Caco-2 (cell line): Measurements from ENCODE around the gene CHST3. TPM values are rescaled to one million over a fixed set of nuclear protein-coding genes. Genes with fewer than 3 reads are reported as not detected.
"Not testable (repeated sequence)": the region's sequence is repeated elsewhere in the genome, so short reads cannot be mapped to it uniquely, and the experiment has no call there.

Experiments used
- BruUV-seq: library from RNA; stranded (reverse); fragments of 400-500 nt; replicated peaks from 2 replicates; lab custom pipeline; 2021; lab: Mats Ljungman, UMichigan
- CTCF ChIA-PET: fragments of 300-600 bp; sonication (Branson Sonifier 250); formaldehyde crosslinking; loops from one replicate; lab custom pipeline; 2022; ENCODE audit warnings: antibody characterized with exemption; lab: Charles Lee
- POLR2A ChIA-PET: fragments of 300-600 bp; sonication (Branson Sonifier 250); formaldehyde crosslinking; loops from one replicate; lab custom pipeline; 2022; ENCODE audit warnings: antibody characterized with exemption; lab: Charles Lee
- DNase-seq, 2 experiments: peaks; one replicate each; pipeline versions ENCODE4 v3.0.0 to v3.0.0-alpha.2; 2020 to 2022
- H3K27me3 ChIP-seq: replicated peaks from 2 replicates; pipeline ENCODE4 v1.6.0; 2011; ENCODE audit warnings: low read length; ENCODE audit not compliant: control insufficient read depth, insufficient read depth
- H3K36me3 ChIP-seq: 2 replicates; pipeline ENCODE4 v1.5.1; 2011; ENCODE audit warnings: low read length; ENCODE audit not compliant: control insufficient read depth, insufficient read depth
- H3K4me1 ChIP-seq: fragments of 250-450 bp; sonication (Bioruptor Pico); 2 replicates; pipeline ENCODE4 v1.5.1; 2020; ENCODE audit warnings: mild to moderate bottlenecking
- H3K4me3 ChIP-seq: 2 replicates; pipeline ENCODE4 v1.5.1; 2011; ENCODE audit warnings: low read depth, mild to moderate bottlenecking, control low read depth, low read length
- H3K9me3 ChIP-seq: fragments of 250-450 bp; sonication (Bioruptor Pico); 2 replicates; pipeline ENCODE4 v1.5.1; 2020; ENCODE audit warnings: mild to moderate bottlenecking, moderate library complexity
- H3K27ac Mint-ChIP-seq: one replicate; pipeline ENCODE4 v1.8.0; 2022; ENCODE audit warnings: mixed read lengths; ENCODE audit not compliant: unreplicated experiment
- H3K27me3 Mint-ChIP-seq: one replicate; pipeline ENCODE4 v1.8.0; 2022; ENCODE audit warnings: mixed read lengths; ENCODE audit not compliant: insufficient read depth, unreplicated experiment
- H3K36me3 Mint-ChIP-seq: one replicate; pipeline ENCODE4 v1.8.0; 2022; ENCODE audit warnings: mild to moderate bottlenecking, mixed read lengths; ENCODE audit not compliant: insufficient read depth, unreplicated experiment
- H3K4me1 Mint-ChIP-seq: one replicate; pipeline ENCODE4 v1.8.0; 2022; ENCODE audit warnings: low read depth, mixed read lengths; ENCODE audit not compliant: unreplicated experiment
- H3K4me3 Mint-ChIP-seq: one replicate; pipeline ENCODE4 v1.8.0; 2022; ENCODE audit warnings: mild to moderate bottlenecking, moderate library complexity, mixed read lengths; ENCODE audit not compliant: unreplicated experiment
- H3K9me3 Mint-ChIP-seq: one replicate; pipeline ENCODE4 v1.8.0; 2022; ENCODE audit warnings: mixed read lengths; ENCODE audit not compliant: unreplicated experiment
- intact Hi-C: fragments of 100-400 bp; cut with micrococcal nuclease; formaldehyde crosslinking; loops from one replicate; pipeline ENCODE4 v1.10.0; 2022; ENCODE audit not compliant: unreplicated experiment
- total RNA-seq: library from RNA; stranded (reverse); gene quantifications from 2 replicates; pipeline ENCODE4 v1.2.3, GENCODE V29; 2022
- TF ChIP-seq, protein P1 (sequence below), 2 experiments: fragments of 200-600 bp in 1 of 2; IDR thresholded peaks; 1 replicate in 1 of 2; 2 replicates in 1 of 2; pipeline versions ENCODE4 v1.5.1 to v1.8.0; 2011 to 2022; ENCODE audit warnings: antibody characterized with exemption in 1 of 2, control low read depth in 1 of 2, inconsistent platforms in 1 of 2, low read depth in 1 of 2, low read length in 1 of 2, mild to moderate bottlenecking in 1 of 2, moderate library complexity in 1 of 2; ENCODE audit not compliant: insufficient read depth in 1 of 2, severe bottlenecking in 1 of 2, unreplicated experiment in 1 of 2

The CHST3 gene
- total RNA-seq, 1 experiment from 2014 or later, result 46.0 TPM

DNA sequence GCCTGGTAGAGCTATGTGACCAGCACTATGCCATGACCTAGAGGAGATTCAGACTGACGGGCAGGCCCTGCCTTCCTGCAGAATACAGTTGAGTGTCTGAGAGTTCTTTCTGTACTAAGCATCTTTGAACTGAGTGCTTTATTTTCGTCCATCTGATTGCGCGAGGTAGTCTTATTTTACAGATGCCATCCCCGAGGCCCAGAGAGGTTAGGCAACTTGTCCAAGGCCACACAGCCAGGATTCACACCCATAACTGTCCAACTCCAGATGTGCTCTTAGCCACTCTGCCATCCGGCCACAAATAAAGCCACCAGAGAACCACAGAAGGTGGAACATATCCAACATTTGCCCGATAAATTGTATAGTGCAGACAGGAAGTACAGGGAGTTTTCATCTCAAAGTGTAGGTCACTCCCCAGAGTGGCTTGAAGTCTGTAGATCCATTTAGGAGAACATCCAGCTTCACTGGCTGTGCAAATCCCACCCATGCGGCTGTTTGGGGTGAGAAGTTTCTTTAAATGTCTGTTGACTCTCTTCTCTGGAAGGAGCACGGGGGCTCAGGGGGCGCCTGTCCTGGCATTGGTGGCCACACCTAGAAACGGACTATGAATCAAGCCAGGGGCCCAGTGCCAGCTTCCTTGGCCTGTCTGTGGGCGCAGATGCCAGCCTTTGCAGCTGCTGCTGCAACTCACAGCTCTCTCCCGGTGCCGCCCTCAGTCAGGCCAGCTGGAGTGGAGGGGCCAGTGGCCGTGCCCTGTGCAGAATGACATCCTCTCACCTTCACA lies 11.1 kb downstream of the CHST3 start:
- Mint-ChIP-seq H3K4me3 (no peak overlapping the region), H3K9me3 (no peaks in the 10 kb centered on the region), H3K27ac (peak overlapping the region; percentile 34), H3K27me3 (no peaks in the 10 kb centered on the region), H3K36me3 (peaks cover 51% of the 10 kb centered on the region), H3K4me1 (peaks cover 29% of the 10 kb centered on the region)
- Histone ChIP-seq H3K36me3 (peaks cover 3% of the 10 kb centered on the region; the same call in 1 of the 2 replicates), H3K27me3 (no peaks in the 10 kb centered on the region), H3K4me3 (no peak overlapping the region), H3K9me3 (no peaks in the 10 kb centered on the region), H3K4me1 (peaks cover 27% of the 10 kb centered on the region)
- DNase-seq, result no peak
- TF ChIP-seq, protein P1, sequence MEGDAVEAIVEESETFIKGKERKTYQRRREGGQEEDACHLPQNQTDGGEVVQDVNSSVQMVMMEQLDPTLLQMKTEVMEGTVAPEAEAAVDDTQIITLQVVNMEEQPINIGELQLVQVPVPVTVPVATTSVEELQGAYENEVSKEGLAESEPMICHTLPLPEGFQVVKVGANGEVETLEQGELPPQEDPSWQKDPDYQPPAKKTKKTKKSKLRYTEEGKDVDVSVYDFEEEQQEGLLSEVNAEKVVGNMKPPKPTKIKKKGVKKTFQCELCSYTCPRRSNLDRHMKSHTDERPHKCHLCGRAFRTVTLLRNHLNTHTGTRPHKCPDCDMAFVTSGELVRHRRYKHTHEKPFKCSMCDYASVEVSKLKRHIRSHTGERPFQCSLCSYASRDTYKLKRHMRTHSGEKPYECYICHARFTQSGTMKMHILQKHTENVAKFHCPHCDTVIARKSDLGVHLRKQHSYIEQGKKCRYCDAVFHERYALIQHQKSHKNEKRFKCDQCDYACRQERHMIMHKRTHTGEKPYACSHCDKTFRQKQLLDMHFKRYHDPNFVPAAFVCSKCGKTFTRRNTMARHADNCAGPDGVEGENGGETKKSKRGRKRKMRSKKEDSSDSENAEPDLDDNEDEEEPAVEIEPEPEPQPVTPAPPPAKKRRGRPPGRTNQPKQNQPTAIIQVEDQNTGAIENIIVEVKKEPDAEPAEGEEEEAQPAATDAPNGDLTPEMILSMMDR (IDR thresholded peaks at IDR 0.05; ENCODE audit: insufficient read depth in 1 of 2, low read depth in 1 of 2, low read length in 1 of 2, severe bottlenecking in 1 of 2, unreplicated experiment in 1 of 2), result no peak
- ChIA-PET CTCF (interaction anchor here (0.8 to 2.9 kb wide), 2 partner anchors 73 to 77 kb away, joined by 3 to 11 read pairs; no protein-coding TSS in a partner anchor), POLR2A (no interaction called here)
- no TSS peak for BruUV-seq
- intact Hi-C loops, result no loop called here

DNA sequence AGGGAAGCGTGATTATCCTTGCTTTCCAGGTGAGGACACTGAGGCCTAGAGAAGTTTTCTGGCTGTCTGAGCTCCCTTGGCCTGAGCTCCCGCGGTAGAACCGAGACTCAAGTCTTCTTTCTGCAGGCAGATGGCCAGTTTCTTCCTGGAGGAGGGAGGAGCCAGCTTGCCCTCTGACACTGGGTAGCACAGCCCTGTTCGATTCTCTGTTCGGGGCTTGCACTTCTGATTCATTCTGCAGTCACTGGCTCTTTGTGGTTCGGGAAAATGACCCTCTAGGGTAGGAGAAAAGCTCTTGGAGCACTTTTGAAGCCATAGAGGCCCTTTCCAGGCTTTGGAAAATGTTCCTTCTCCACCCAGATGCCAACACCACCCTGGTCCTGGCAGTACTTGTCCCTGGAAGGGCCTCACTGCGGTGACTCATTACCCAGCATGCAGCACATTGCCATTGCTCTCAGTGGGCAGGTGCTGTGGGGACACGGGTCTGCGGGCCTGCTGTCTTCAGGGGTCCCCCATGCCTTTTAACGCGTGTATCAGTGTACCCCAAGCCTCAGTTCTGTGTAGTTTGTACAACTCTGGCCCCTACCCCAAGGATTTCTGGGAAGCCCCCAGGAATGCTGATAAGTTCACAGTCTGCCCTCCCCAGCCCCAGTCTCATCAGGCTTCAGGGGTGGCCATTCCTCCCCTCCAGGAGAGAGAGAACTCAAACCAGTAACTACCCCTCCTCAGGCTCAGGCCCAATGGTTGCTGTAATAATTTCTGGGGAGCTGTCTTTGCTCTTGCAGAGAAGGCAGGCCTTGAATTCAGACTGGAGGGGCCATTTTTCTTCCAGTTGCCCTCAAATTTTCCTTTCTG lies 11.9 kb downstream of the CHST3 start:
- TF ChIP-seq, protein P1 (IDR thresholded peaks at IDR 0.05; ENCODE audit: insufficient read depth in 1 of 2, low read depth in 1 of 2, low read length in 1 of 2, severe bottlenecking in 1 of 2, unreplicated experiment in 1 of 2), result no peak
- no TSS peak for BruUV-seq
- no peak overlapping the region for H3K4me3 Mint-ChIP-seq
- H3K27ac Mint-ChIP-seq, result peak overlapping the region; percentile 34
- H3K4me3 ChIP-seq, result no peak overlapping the region
- no peaks in the 10 kb centered on the region for H3K9me3 Mint-ChIP-seq
- H3K27me3 Mint-ChIP-seq, result no peaks in the 10 kb centered on the region
- H3K36me3 Mint-ChIP-seq, result peaks cover 44% of the 10 kb centered on the region
- no peak for DNase-seq
- CTCF ChIA-PET, result interaction anchor here (1.0 to 2.9 kb wide), 3 partner anchors 73 to 80 kb away, joined by 3 to 11 read pairs (median 9); no protein-coding TSS in a partner anchor
- H3K9me3 ChIP-seq, result no peaks in the 10 kb centered on the region
- H3K36me3 ChIP-seq, result peaks cover 3% of the 10 kb centered on the region
- H3K4me1 Mint-ChIP-seq, result peaks cover 24% of the 10 kb centered on the region
- H3K4me1 ChIP-seq, result peaks cover 30% of the 10 kb centered on the region
- intact Hi-C loops, result no loop called here
- POLR2A ChIA-PET, result no interaction called here
- no peaks in the 10 kb centered on the region for H3K27me3 ChIP-seq

DNA sequence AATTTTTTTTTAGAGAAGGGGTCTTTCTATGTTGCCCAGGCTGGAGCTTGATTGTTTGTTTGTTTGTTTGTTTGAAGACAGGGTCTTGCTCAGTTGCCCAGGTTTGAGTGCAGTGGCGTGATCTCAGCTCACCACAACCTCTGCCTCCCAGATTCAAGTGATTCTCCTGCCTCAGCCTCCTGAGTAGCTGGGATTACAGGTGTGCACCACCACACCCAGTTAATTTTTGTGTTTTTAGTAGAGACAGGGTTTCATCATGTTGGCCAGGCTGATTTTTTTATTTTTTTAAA lies 13.4 kb downstream of the CHST3 start:
- BruUV-seq, intact Hi-C loops: not testable (repeated sequence)
- H3K4me1 Mint-ChIP-seq, result peaks cover 23% of the 10 kb centered on the region

More for the DNA sequence above, 13.4 kb downstream of the CHST3 start:
- POLR2A ChIA-PET, H3K27ac Mint-ChIP-seq, H3K9me3 ChIP-seq, H3K36me3 ChIP-seq, H3K4me3 Mint-ChIP-seq, DNase-seq, H3K27me3 ChIP-seq, H3K27me3 Mint-ChIP-seq, H3K4me3 ChIP-seq, H3K9me3 Mint-ChIP-seq: not testable (repeated sequence)
- peaks cover 30% of the 10 kb centered on the region for H3K4me1 ChIP-seq
- CTCF ChIA-PET, result interaction anchor here (2.0 kb wide), 1 partner anchor 81 kb away, joined by 9 read pairs; no protein-coding TSS in a partner anchor
- H3K36me3 Mint-ChIP-seq, result peaks cover 41% of the 10 kb centered on the region
